Vagina (tissue), 2 donors: ENCODE results near the gene RASSF7.

Experiments used
- CTCF ChIP-seq, 3 experiments: fragments of 450-650 bp in 2 of 3; fragments of 200-600 bp in 1 of 3; sonication (generic) in 1 of 3; IDR thresholded peaks; one replicate each; pipeline ENCODE4 v1.5.1; 2017 to 2019; ENCODE audit warnings: antibody characterized with exemption in 3 of 3, mild to moderate bottlenecking in 2 of 3, moderate library complexity in 2 of 3
- POLR2A ChIP-seq, 2 donors: fragments of 450-650 bp; IDR thresholded peaks; one replicate each; pipeline ENCODE4 v1.6.1; 2017; ENCODE audit warnings: antibody characterized with exemption in 2 of 2, mild to moderate bottlenecking in 2 of 2, moderate library complexity in 2 of 2
- POLR2AphosphoS5 ChIP-seq, 2 donors: sonication (generic); formaldehyde crosslinking; IDR thresholded peaks; one replicate each; pipeline ENCODE4 v1.9.0; 2017; ENCODE audit warnings: antibody characterized with exemption in 2 of 2, mild to moderate bottlenecking in 2 of 2, low read depth in 1 of 2; ENCODE audit not compliant: insufficient read depth in 1 of 2

- TF ChIP-seq POLR2A (IDR thresholded peaks at IDR 0.05) (no peak), POLR2AphosphoS5 (IDR thresholded peaks at IDR 0.05; ENCODE audit: insufficient read depth in 1 of 2, low read depth in 1 of 2) (no peak), CTCF (IDR thresholded peaks at IDR 0.05) (no peak)
These were observed 31.7 kb upstream of the RASSF7 start for GRCh38 chr11:528815-529727.
